ENCODE measurements around the gene LSM12.
"Not testable (repeated sequence)": the region's sequence is repeated elsewhere in the genome, so short reads cannot be mapped to it uniquely, and the experiment has no call there.

Gene LSM12

GRCh38 chr17:44000141-44000860 is 66.2 kb downstream of the LSM12 start:
- H3K27ac ChIP-seq (ENCODE audit: extremely low read depth, low read depth, low read length), result no peak overlapping the region
- TF ChIP-seq ZNF16 (tag by site-specific recombination; IDR thresholded peaks at IDR 0.05; ENCODE audit: low read depth) (no peak), SCRT1 (tag by site-specific recombination; IDR thresholded peaks at IDR 0.05; ENCODE audit: borderline replicate concordance) (no peak), ZNF362 (tag by site-specific recombination; IDR thresholded peaks at IDR 0.05) (0 out of 2 replicates have a peak, but pooled peaks have one; percentile 27), PRDM4 (tag by site-specific recombination; IDR thresholded peaks at IDR 0.05) (no peak), TRIM28 (IDR thresholded peaks at IDR 0.05; ENCODE audit: borderline replicate concordance, low read length) (no peak)
- no peaks in the 10 kb centered on the region for H3K36me3 ChIP-seq (ENCODE audit: control insufficient read depth in 2 of 2, insufficient read depth in 1 of 2, low read length in 2 of 2)
- no peaks in the 10 kb centered on the region for H3K4me1 ChIP-seq (ENCODE audit: control insufficient read depth, insufficient read depth, low read length)
- H3K9me3 ChIP-seq (ENCODE audit: control insufficient read depth, insufficient read depth, low read depth, low read length), result no peaks in the 10 kb centered on the region
- ChIA-PET POLR2A (interaction anchor here (0.6 kb wide), 1 partner anchor 41 kb away, joined by 3 read pairs; no protein-coding TSS in a partner anchor), CTCF (interaction anchor here (0.6 to 1.5 kb wide), 5 partner anchors 9 to 683 kb away, joined by 3 to 5 read pairs (median 3); no protein-coding TSS in a partner anchor)
- no peak overlapping the region for H3K4me3 ChIP-seq (ENCODE audit: low read depth, low read length)

GRCh38 chr17:43999024-43999423 is 67.4 kb downstream of the LSM12 start:
- POLR2A ChIA-PET, result no interaction called here
- TF ChIP-seq ZNF311 (tag by site-specific recombination; IDR thresholded peaks at IDR 0.05; ENCODE audit: borderline replicate concordance), result no peak
- TF ChIP-seq ZNF280C (tag by site-specific recombination; IDR thresholded peaks at IDR 0.05), result no peak
- Histone ChIP-seq H3K9me3 (ENCODE audit: control insufficient read depth, insufficient read depth, low read depth, low read length) (no peaks in the 10 kb centered on the region), H3K4me3 (ENCODE audit: low read depth, low read length) (no peak overlapping the region), H3K4me1 (ENCODE audit: control insufficient read depth, insufficient read depth, low read length) (no peaks in the 10 kb centered on the region), H3K36me3 (ENCODE audit: control insufficient read depth in 2 of 2, insufficient read depth in 1 of 2, low read length in 2 of 2) (no peaks in the 10 kb centered on the region), H3K27ac (ENCODE audit: extremely low read depth, low read depth, low read length) (no peak overlapping the region)
- CTCF ChIA-PET, result interaction anchor here (0.5 to 9.9 kb wide), 6 partner anchors 42 to 121 kb away, joined by 3 to 267 read pairs (median 4); partner anchors contain the start of gene PPY

- no peak for TF ChIP-seq SP3 (tag by site-specific recombination; IDR thresholded peaks at IDR 0.05)
- TF ChIP-seq ZNF707 (tag by site-specific recombination; IDR thresholded peaks at IDR 0.05), result no peak
- TF ChIP-seq ZNF121 (tag by site-specific recombination; IDR thresholded peaks at IDR 0.05), result 0 out of 2 replicates have a peak, but pooled peaks have one; percentile 13
- TF ChIP-seq ZNF174 (tag by site-specific recombination; IDR thresholded peaks at IDR 0.05), result no peak
- TF ChIP-seq GLIS1 (tag by site-specific recombination; IDR thresholded peaks at IDR 0.05), result peak; percentile 51; the same call in 1 of the 2 replicates
- TF ChIP-seq ZNF544 (tag by site-specific recombination; IDR thresholded peaks at IDR 0.05), result no peak
- TF ChIP-seq KLF16 (tag by site-specific recombination; IDR thresholded peaks at IDR 0.05), result no peak
- TF ChIP-seq OVOL3 (tag by site-specific recombination; IDR thresholded peaks at IDR 0.05), result no peak
- Histone ChIP-seq H3K9me3 (ENCODE audit: control insufficient read depth, insufficient read depth, low read depth, low read length) (no peaks in the 10 kb centered on the region), H3K4me3 (ENCODE audit: low read depth, low read length) (no peak overlapping the region), H3K27ac (ENCODE audit: extremely low read depth, low read depth, low read length) (no peak overlapping the region), H3K4me1 (ENCODE audit: control insufficient read depth, insufficient read depth, low read length) (no peaks in the 10 kb centered on the region), H3K36me3 (ENCODE audit: control insufficient read depth in 2 of 2, insufficient read depth in 1 of 2, low read length in 2 of 2) (no peaks in the 10 kb centered on the region)
- CTCF ChIA-PET, result interaction anchor here (0.5 to 9.9 kb wide), 7 partner anchors 43 to 153 kb away, joined by 3 to 267 read pairs (median 4); partner anchors contain the start of gene PPY
- POLR2A ChIA-PET, result interaction anchor here (0.9 kb wide), 1 partner anchor 60 kb away, joined by 3 read pairs; no protein-coding TSS in a partner anchor
Observed at GRCh38 chr17:43998552-43998951, 67.9 kb downstream of the LSM12 start.

GRCh38 chr17:43997180-43997579 is 69.3 kb downstream of the LSM12 start:
- not testable (repeated sequence) for H3K9me3 ChIP-seq (ENCODE audit: control insufficient read depth, insufficient read depth, low read depth, low read length); H3K4me3 ChIP-seq (ENCODE audit: low read depth, low read length); H3K4me1 ChIP-seq (ENCODE audit: control insufficient read depth, insufficient read depth, low read length); H3K36me3 ChIP-seq (ENCODE audit: control insufficient read depth in 2 of 2, insufficient read depth in 1 of 2, low read length in 2 of 2); H3K27ac ChIP-seq (ENCODE audit: extremely low read depth, low read depth, low read length)
- CTCF ChIA-PET, result interaction anchor here (0.7 to 9.9 kb wide), 13 partner anchors 10 to 731 kb away, joined by 3 to 267 read pairs (median 4); partner anchors contain the start of gene PPY
- POLR2A ChIA-PET, result interaction anchor here (1.3 kb wide), 1 partner anchor 10 kb away, joined by 4 read pairs; no protein-coding TSS in a partner anchor

Measured in HEK293 (cell line).